ENCODE data around the gene PI4KA. TPM values are rescaled to one million over a fixed set of nuclear protein-coding genes. Genes with fewer than 3 reads are reported as not detected.

Gene PI4KA
- total RNA-seq, 1 donor from 2014 or later: 140 TPM

DNA sequence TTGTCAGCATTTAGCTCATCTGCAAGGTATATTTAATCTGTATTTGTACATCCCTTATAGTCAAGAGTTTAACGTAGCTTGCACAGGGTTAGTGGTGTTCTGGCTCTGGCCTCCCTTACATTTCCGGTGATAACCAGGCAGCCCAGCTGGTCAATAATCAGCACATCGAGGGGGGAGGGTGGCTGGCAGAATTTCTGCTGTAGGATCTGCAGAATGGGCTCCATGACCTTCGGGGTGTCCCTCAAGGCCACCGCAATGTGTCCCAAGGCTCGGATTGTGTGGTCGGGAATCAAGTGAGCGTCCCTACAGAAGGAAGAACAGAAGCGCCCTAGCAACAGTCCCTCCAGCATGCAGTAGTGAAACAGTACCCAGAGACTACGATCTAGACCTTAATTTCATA, 59.6 kb downstream of the PI4KA start:
- Mint-ChIP-seq H3K27ac (no peak overlapping the region), H3K9me3 (ENCODE audit: low read depth) (no peaks in the 10 kb centered on the region)
- TF ChIP-seq, protein P1, sequence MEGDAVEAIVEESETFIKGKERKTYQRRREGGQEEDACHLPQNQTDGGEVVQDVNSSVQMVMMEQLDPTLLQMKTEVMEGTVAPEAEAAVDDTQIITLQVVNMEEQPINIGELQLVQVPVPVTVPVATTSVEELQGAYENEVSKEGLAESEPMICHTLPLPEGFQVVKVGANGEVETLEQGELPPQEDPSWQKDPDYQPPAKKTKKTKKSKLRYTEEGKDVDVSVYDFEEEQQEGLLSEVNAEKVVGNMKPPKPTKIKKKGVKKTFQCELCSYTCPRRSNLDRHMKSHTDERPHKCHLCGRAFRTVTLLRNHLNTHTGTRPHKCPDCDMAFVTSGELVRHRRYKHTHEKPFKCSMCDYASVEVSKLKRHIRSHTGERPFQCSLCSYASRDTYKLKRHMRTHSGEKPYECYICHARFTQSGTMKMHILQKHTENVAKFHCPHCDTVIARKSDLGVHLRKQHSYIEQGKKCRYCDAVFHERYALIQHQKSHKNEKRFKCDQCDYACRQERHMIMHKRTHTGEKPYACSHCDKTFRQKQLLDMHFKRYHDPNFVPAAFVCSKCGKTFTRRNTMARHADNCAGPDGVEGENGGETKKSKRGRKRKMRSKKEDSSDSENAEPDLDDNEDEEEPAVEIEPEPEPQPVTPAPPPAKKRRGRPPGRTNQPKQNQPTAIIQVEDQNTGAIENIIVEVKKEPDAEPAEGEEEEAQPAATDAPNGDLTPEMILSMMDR (IDR thresholded peaks at IDR 0.05; ENCODE audit: unreplicated experiment): no peak

DNA sequence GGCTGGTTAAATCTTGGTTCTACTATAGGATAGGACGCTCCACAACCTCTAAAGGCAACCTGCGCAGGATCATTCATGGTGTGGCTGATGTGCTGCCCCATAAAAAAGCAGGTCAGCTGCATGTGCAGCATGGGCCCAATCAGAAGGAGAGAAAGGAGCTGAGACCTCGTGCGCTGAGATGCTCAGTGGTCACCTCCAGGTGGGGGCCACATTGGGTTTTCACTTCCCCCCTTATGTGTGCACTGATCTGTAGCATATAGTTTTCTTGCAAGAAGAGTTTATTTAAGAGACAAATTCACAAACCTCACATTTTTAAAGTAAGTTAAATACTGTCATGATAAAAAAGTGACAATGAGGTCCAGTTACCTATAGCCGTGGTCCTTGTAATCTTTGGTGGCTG, 60.4 kb downstream of the PI4KA start:
- H3K4me3 Mint-ChIP-seq (ENCODE audit: low read depth): no peak overlapping the region
- H3K27ac Mint-ChIP-seq: no peak overlapping the region
- H3K9me3 Mint-ChIP-seq (ENCODE audit: low read depth): no peaks in the 10 kb centered on the region
- H3K36me3 Mint-ChIP-seq (ENCODE audit: insufficient read depth): peaks cover 10% of the 10 kb centered on the region
- H3K4me1 Mint-ChIP-seq (ENCODE audit: low read depth): peaks cover 7% of the 10 kb centered on the region
- no peaks in the 10 kb centered on the region for H3K27me3 Mint-ChIP-seq
- TF ChIP-seq, protein P1 (IDR thresholded peaks at IDR 0.05; ENCODE audit: unreplicated experiment): no peak
- no peak for DNase-seq (ENCODE audit: low spot score, unreplicated experiment)

More for the DNA sequence above, 59.6 kb downstream of the PI4KA start:
- no peak for DNase-seq (ENCODE audit: low spot score, unreplicated experiment)
- Mint-ChIP-seq H3K36me3 (ENCODE audit: insufficient read depth) (peaks cover 10% of the 10 kb centered on the region), H3K4me3 (ENCODE audit: low read depth) (no peak overlapping the region), H3K27me3 (no peaks in the 10 kb centered on the region), H3K4me1 (ENCODE audit: low read depth) (peaks cover 7% of the 10 kb centered on the region)

DNA sequence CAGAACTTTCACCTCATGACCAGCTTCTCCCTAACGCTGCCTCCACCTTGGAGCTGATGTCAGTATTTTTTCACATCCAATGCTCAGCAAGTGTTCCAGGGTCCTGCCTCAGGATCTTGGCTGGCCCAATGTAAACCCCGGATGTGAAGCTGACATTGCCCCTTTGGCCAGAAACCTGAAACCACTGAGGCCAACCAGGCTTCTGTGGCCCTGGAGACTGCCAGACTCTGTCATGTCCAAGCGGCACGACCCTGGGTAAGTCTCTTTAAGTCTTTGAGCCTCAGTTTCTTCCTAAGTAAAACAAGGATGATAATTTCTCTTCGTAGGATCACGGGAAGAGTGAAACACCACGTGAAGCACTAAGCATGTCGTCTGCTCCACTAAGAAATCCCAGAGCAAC, 61.9 kb downstream of the PI4KA start:
- TF ChIP-seq, protein P1 (IDR thresholded peaks at IDR 0.05; ENCODE audit: unreplicated experiment): no peak
- Mint-ChIP-seq H3K4me1 (ENCODE audit: low read depth) (peaks cover 7% of the 10 kb centered on the region), H3K9me3 (ENCODE audit: low read depth) (no peaks in the 10 kb centered on the region), H3K36me3 (ENCODE audit: insufficient read depth) (peaks cover 12% of the 10 kb centered on the region), H3K27ac (no peak overlapping the region), H3K27me3 (no peaks in the 10 kb centered on the region), H3K4me3 (ENCODE audit: low read depth) (no peak overlapping the region)
- DNase-seq (ENCODE audit: low spot score, unreplicated experiment): no peak

DNA sequence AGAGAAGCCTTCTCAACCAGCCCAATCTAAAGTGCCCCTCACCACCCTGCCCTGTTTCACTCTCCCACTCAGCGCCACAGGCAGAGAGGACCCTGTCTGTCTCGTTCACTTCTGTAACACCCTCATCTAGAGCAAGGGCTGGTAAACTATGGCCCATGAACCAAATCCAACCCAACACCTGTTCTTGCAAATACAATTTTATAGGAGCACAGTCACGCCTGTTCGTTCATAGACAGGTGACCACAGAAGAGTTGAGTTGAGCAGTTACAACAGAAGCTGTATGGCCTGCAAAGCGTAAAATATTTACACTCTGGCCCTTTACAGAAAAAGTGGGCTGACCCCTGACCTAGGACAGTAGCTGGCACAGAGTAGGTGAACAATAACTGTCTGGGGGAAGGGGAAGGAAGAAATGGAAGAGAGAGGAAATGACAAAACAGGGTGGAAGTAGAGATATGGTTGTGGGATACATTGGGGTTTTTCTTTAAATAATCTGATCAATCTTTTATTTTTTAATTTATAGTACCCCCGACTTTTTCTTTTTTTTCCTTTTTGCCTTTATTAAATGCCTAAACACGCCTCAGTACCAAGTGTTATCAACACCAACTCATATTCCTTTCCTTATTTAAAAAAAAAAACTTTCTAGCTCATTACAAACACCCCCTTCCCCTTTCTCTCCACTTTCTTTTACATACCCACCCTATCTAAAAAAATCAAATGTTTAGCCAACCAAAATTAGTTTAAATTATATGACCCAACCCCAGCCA, 63.8 kb downstream of the PI4KA start:
- Mint-ChIP-seq H3K4me3 (ENCODE audit: low read depth) (no peak overlapping the region), H3K4me1 (ENCODE audit: low read depth) (peaks cover 6% of the 10 kb centered on the region), H3K27ac (peak overlapping the region; percentile 66), H3K27me3 (no peaks in the 10 kb centered on the region), H3K36me3 (ENCODE audit: insufficient read depth) (peaks cover 13% of the 10 kb centered on the region), H3K9me3 (ENCODE audit: low read depth) (no peaks in the 10 kb centered on the region)
- no peak for DNase-seq (ENCODE audit: low spot score, unreplicated experiment)
- TF ChIP-seq, protein P1 (IDR thresholded peaks at IDR 0.05; ENCODE audit: unreplicated experiment): no peak

DNA sequence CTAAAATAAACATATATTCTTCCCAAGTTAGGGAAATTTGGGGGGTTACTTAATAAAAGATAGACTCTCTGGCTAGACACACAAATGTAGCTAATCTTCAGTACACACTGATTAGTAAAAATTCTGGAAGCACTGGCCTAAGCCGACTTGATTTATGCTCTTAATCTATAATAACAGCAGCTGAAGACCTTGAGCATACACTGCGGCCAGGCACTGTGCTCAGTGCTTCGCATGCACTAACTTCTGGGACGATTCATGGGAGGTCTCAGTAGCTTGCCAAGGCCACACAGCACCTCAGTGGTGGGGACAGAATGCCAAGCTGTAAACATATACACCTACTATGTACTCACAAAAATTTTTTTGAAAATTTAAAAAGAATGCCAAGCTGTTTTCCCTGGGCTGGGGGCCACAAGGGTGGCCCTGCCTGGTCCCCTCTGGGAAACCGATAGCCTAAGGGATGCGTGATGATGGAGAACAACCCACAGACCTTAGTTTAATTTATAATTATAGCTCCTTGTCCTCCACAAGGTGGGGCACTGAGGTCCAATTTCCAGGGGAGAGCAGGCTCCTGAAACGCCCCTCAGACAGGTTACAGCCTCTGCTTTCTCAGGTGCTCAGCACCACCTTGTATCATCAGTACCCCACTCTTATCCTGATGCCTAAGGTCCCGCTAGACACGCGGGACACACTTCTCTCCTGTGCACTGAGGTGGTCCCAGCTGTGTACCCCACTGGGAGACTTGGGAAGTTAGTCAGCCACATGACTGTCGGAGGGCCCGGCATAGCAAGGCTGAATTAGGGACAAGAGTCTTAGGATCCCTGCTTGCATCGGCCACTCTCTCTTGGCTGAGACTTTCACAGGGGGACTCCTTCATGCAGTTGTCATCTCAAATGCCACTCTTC, 64.6 kb downstream of the PI4KA start:
- TF ChIP-seq, protein P1 (IDR thresholded peaks at IDR 0.05; ENCODE audit: unreplicated experiment): no peak
- Mint-ChIP-seq H3K9me3 (ENCODE audit: low read depth) (no peaks in the 10 kb centered on the region), H3K4me3 (ENCODE audit: low read depth) (no peak overlapping the region), H3K36me3 (ENCODE audit: insufficient read depth) (peaks cover 11% of the 10 kb centered on the region), H3K27ac (peak overlapping the region; percentile 66), H3K27me3 (no peaks in the 10 kb centered on the region), H3K4me1 (ENCODE audit: low read depth) (no peaks in the 10 kb centered on the region)
- no peak for DNase-seq (ENCODE audit: low spot score, unreplicated experiment)

All from progenitor cell of endocrine pancreas (in vitro differentiated cells).